MM.1S (cell line): ENCODE results near the gene CXCL5.

Experiments
- CTCF ChIP-seq: fragments of 300-600 bp; sonication (generic); IDR thresholded peaks from 2 replicates; pipeline ENCODE4 v1.5.1; 2016; ENCODE audit warnings: antibody characterized with exemption, low read length, mixed read lengths
- EZH2 ChIP-seq: fragments of 300-600 bp; sonication (generic); optimal IDR thresholded peaks from 2 replicates; pipeline ENCODE3; 2017; ENCODE audit warnings: low read depth, mild to moderate bottlenecking, antibody characterized with exemption, low read length, mixed read lengths
- EZH2phosphoT487 ChIP-seq: fragments of 300-600 bp; sonication (generic); IDR thresholded peaks from 2 replicates; pipeline ENCODE4 v1.6.1; 2018; ENCODE audit warnings: antibody characterized with exemption, low read length

GRCh38 chr4:74009307-74009706, 10.8 kb upstream of the CXCL5 start:
- no peak for TF ChIP-seq CTCF
- TF ChIP-seq EZH2 = no peak
- no peak for TF ChIP-seq EZH2phosphoT487
